Esophagus muscularis mucosa (tissue), 4 donors: ENCODE measurements around the gene OR5B12.

Experiments
- EP300 ChIP-seq: sonication (generic); formaldehyde crosslinking; IDR thresholded peaks from one replicate; pipeline ENCODE4 v1.6.1; 2017; ENCODE audit warnings: antibody characterized with exemption
- POLR2A ChIP-seq: fragments of 450-650 bp; IDR thresholded peaks from one replicate; pipeline ENCODE4 v1.6.1; 2017; ENCODE audit warnings: antibody characterized with exemption, moderate library complexity, mild to moderate bottlenecking, low read depth
- POLR2AphosphoS5 ChIP-seq, 2 donors: sonication (generic); formaldehyde crosslinking; IDR thresholded peaks; one replicate each; pipeline ENCODE4 v1.6.1; 2017; ENCODE audit warnings: antibody characterized with exemption in 2 of 2
- TF ChIP-seq, protein P1 (sequence below), 3 experiments: fragments of 200-600 bp in 2 of 3; fragments of 450-650 bp in 1 of 3; sonication (generic) in 2 of 3; IDR thresholded peaks; one replicate each; pipeline ENCODE4 v1.5.1; 2017 to 2019; ENCODE audit warnings: antibody characterized with exemption in 3 of 3, mild to moderate bottlenecking in 2 of 3, moderate library complexity in 1 of 3

DNA sequence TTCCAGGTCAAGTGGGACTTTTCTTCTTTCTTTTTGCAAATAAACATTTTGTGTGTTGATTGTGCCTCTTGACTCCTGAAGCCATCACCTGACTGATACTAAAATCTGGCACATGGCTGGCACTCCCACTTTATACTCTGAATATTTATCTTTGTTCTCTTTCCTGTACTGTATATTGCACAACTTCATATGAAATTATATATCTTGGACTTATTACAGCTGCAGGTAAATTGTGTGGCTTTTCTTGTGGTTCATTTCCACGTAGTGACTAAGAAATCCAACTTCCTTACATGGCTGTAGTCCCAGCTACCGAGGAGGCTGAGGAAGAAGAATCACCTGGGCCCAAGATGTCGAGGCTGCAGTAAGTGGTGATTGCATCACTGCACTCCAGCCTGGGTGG lies 23.7 kb upstream of the OR5B12 start:
- TF ChIP-seq, protein P1, sequence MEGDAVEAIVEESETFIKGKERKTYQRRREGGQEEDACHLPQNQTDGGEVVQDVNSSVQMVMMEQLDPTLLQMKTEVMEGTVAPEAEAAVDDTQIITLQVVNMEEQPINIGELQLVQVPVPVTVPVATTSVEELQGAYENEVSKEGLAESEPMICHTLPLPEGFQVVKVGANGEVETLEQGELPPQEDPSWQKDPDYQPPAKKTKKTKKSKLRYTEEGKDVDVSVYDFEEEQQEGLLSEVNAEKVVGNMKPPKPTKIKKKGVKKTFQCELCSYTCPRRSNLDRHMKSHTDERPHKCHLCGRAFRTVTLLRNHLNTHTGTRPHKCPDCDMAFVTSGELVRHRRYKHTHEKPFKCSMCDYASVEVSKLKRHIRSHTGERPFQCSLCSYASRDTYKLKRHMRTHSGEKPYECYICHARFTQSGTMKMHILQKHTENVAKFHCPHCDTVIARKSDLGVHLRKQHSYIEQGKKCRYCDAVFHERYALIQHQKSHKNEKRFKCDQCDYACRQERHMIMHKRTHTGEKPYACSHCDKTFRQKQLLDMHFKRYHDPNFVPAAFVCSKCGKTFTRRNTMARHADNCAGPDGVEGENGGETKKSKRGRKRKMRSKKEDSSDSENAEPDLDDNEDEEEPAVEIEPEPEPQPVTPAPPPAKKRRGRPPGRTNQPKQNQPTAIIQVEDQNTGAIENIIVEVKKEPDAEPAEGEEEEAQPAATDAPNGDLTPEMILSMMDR (IDR thresholded peaks at IDR 0.05) = no peak
- no peak for TF ChIP-seq POLR2AphosphoS5 (IDR thresholded peaks at IDR 0.05)
- TF ChIP-seq POLR2A = no peak
- TF ChIP-seq EP300 = no peak
